NCI-H1092 (cell line): ENCODE results near the gene OOSP1.
"Not testable (repeated sequence)": the region's sequence is repeated elsewhere in the genome, so short reads cannot be mapped to it uniquely, and the experiment has no call there.

Experiments used
- DNase-seq: peaks from one replicate; lab custom pipeline; 2025; lab: John Stamatoyannopoulos, UW

The OOSP1 gene

DNA sequence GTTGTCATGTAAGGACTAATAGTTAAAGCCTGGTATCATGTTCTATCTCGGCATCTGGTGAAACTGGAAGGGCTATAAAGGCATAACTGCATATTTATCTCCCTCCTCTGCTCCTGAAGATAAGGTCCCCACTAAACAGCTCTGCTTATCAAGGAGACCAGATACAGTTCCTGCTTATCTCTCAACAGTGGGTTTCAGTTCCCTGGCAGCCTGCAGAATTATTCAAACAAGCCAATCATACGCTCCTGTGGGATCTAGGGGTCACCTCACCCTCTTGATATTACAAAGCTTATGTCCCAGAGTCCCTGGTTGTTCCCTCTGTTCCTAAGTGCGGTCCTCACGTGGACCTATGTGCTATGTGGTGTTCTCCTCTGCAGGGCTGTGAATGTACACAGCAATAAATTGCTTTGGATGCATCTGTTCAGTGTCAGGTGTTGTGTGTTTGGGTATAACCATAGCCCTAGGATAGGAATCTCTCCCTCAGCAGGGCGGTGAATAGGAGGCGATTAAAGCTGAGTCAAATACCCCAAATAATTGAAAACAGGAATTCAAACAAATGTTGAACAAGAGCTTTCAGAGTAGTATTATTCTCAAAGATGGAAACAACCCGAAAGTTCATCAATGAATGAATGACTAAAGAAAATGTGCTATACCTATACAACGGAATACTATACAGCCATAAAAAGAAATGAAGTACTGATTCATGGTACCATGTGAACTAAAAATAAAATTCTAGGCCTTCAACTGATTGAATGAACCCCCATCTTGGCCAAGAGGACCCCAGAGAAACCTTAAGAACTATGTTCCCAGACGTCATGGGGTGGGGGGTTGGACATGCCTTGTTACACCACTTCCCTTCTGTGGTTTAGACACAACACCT lies 22.5 kb downstream of the OOSP1 start:
- no peak for DNase-seq

DNA sequence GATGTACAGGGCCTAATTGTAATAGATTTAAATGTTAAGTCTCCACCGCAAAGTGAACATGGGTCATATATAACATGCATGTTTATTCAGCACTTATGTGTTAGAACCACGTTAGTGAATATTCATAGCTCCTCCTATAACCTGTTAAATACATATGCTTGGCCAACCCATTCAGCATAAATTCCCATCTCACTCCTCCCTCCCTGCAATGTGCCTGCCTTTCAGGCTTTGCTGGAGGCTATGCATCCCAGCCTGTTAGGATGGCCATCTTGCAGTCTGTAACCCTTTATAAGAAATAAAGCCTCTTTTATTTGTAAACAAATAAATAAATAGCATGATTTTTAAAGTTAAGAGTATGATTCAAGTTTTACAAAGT lies 23.9 kb downstream of the OOSP1 start:
- DNase-seq = no peak

DNA sequence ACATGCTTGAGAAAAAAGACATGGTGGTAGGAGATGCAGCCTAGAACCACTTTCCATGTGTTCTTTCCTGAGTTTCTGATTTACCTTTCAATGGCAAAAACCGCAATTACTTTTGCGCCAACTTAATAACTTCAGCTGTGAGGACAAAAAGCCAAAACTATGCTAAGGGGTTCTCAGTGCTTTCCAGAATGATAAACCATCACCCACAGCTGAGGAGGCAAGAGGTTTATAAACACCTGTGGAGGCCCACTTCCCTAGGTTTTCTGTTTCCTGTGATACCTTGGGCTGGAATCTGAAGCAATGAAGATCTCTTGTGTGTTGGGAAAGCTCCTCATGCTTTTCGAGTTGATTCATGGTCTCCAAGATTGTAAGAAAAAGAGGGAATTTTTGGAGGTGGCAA lies 25.5 kb downstream of the OOSP1 start, which contains the start of gene OOSP4A:
TSS of gene OOSP4A (plus strand) at position 301 of the 400 bp plus-strand sequence. CDS start at position 301, 0 bp downstream.
- no peak for DNase-seq

DNA sequence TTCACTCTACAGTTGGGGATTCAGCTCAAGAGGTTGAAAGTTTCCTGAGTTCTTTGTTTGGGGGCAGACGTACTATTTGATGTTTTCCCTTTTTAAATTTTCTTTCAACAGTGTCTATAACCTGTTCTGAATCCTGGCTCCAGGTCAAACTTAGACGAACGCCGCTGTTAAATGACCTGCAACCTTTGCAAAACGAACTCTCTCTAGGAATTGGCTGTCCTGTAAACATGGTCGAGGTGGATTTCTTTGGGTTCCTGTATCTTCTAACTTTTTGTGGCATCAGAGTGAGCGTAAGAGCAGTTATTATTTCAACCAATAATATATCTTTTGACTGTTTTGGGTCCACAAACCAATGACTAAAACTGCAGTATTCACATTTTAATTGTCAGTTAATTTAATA lies 27.2 kb downstream of the OOSP1 start:
- DNase-seq = no peak

DNA sequence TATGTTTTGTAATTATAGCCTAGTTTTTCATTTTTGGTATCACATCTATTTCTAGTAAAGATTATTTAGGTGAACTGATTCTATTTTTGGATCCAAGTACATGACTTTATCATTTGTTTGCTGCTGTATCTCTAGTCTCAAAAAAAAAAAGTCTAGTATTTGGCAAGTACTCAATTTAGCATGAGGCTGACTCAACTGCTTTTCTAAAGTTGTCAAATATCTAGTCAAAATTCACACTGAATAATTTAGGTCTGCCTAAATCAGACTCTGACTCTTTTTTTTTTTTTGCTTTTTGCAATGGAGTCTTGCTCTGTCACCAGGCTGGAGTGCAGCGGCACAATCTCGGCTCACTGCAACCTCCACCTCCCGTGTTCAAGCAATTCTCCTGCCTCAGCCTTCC lies 28.0 kb downstream of the OOSP1 start:
- no peak for DNase-seq

DNA sequence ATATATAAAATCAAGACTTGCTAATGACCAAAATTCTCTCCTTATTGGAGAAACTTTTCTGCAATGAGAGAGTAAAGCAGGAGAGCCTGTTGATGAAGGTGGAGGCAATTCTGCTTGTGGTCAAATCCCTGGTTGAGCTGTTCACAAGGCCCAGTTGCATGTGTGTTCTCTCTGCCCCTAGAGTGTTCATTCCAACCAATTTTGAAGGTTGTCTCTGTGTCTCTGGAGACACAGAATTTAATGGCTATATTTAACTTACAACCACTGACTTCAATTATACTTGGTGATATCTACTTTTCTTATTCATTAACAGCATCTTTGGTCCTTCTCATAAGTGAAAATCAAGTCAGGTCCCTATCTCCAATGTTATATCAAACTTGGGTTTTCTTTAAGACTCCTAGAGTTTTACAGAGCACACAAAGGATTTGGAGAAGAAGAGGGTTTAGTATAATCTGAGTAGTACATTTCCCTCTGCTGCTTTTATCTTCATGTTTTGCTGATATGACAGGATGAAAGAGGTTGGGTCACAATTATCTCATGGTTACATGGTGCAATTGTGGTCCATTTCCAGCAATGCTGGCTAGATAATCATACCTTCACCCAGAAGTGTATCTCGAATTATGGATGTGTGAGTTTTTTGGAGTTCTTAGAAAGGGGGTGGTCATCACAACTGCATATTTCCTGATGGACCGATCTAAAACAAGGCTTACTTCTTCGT lies 29.6 kb downstream of the OOSP1 start:
- no peak for DNase-seq

DNA sequence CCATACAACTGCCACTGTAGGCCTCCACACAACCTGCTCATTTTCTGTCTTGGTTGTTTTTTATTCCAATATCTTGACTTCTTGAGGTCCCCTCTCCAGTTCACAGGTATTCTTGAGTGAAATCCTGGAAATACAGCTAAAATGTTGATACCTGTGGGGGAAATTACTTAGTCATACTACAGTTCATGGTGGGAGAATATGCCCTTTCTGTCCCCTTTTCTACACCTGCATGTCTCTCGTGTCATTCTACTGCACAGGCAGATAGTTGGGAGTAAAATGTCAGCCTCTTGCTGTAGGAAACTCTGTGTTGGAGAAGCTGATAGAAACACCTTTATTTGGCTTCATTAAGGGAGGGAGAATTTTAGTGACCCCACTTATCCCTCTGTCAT lies 30.2 kb downstream of the OOSP1 start:
- no peak for DNase-seq

DNA sequence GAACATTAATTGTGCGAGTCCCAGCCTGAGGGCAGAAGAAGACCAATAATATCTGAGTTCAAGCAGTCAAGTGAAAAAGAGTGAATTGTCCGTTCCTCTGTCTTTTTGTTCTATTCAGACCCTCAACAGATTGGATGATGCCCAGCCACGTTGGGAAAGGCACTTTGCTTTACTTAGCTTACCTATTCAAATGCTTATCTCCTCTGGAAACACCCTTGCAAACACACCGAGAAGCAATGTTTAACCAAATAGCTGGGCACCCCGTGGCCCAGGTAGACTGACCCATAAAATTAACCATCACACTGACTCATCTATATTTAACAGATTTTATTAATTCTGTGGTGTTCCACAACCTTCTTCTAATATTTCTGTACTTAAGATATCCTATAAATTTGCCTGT lies 34.9 kb downstream of the OOSP1 start:
- no peak for DNase-seq

DNA sequence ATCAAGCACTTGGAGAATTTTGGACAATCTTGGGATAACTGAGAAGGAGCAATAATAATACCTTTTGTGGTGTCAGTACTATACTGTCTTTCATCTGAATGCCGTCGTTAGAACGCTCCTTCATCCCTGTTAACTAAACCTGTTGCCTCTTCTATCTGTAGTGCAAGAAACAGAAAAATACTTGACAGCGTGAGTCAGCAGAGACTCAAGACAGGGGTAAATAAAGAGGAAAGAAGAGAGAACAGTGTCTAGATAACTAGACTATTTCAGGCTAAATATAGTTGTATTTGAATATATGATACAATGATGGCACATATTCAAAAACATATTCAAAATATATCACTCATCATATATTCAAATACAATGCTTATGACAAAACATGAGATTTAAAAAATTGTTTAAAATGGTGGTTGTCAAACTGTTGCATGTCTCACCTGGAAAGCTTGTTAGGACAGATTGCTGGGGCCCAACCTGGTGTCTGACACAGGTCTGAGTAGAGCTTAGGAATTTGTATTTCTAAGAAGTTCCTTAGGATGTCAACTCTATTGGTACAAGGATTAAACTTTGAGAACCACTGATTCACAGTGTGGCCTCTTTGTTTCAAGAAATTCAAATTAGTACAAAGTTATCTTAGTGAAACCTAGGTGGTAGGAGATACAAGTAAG lies 43.0 kb downstream of the OOSP1 start:
- DNase-seq = no peak

DNA sequence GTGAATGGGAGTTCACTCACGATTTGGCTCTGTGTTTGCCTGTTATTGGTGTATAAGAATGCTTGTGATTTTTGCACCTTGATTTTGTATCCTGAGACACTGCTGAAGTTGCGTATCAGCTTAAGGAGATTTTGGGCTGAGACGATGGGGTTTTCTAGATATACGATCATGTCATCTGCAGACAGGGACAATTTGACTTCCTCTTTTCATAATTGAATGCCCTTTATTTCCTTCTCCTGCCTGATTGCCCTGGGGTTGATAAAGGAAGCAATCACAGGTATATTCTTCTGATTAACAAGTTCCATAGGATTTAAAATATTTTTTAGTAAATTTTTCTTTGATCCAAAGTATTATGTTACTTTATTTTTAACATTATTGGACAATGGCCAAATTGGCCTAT lies 43.8 kb downstream of the OOSP1 start:
- not testable (repeated sequence) for DNase-seq

DNA sequence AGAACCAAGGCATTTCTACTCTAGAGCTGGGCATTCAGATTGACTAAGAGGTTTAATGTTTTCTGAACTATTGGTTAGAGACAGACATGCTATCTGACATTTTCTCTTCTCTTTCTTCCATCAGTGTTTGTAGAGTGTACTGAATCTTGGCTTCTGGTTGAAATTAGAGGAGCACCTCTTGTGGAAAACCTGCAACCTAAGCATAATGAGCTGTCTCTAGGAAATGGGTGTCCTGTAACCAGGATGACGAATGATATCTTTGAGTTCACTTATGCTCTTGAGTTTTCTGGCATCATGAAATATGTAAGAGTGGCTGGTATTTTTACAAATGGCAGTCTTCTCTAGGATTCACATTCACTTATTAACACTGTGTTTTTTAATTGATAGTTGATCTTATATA lies 45.0 kb downstream of the OOSP1 start:
- no peak for DNase-seq

DNA sequence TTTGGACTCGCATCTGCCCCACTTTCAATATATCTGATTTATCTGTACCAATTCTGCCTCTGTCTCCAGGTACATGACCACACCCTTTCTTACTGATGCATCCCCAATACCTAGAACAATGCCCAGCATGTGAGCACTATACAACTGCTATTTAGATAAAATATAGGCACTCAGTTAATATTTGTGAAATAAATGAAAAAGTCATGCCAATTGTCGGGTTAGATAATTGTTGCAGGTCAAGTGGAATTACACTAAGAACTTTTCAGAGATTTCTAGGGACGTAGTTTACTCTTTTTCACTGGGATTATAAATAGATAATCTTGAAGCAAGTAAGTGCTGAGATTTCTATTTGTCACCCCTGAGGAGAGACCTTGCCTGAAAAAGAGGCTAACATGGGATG lies 46.1 kb downstream of the OOSP1 start:
- no peak for DNase-seq

DNA sequence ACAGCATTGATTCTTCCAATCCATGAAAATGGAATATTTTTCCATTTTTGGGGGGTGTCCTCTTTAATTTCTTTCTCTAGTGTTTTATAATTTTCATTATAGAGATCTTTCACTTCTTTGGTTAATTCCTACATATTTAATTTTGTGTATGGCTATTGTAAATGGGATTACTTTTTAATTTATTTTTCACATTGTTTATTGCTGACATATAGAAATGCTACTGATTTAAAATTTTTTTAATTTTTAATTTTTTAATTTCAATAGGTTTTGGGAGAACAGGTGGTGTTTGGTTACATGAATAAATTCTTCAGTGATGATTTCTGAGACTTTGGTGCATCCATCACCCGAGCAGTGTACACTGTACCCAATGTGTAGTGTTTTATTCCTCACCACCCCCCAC lies 52.2 kb downstream of the OOSP1 start:
- no peak for DNase-seq

DNA sequence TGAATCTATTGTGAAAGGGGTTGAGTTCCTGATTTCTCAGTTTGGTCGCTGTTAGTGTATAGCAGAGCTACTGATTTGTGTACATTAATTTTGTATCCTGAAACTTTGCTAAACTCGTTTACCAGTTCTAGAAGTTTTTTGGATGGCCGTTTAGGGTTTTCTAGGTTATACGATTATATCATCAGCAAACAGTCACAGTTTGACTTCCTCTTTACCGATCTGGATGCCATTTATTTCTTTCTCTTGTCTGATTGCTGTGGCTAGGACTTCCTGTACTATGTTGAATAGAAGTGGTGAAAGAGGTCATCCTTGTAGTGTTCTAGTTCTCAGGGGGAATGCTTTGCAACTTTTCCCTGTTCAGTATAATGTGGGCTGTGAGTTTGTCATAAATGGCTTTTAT lies 54.2 kb downstream of the OOSP1 start:
- no peak for DNase-seq

DNA sequence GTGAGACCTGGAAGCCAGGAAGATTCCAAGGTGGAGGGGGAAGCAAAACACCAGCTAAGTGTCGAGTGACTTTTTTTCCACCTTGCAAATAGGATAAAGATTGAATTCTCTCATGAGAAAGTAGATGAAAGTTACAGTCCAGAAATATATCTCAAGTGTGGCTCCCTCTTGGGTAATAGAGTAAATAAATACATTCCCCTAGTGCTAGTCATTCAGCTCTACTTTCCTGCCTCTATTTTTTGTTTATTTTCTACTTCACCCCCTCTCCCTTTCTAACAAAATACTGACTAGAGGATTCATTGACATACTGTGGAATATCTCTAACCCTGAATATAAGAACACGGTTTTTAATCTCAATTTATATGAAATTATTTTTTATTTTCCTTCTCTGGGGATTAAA lies 59.6 kb downstream of the OOSP1 start:
- DNase-seq = no peak

DNA sequence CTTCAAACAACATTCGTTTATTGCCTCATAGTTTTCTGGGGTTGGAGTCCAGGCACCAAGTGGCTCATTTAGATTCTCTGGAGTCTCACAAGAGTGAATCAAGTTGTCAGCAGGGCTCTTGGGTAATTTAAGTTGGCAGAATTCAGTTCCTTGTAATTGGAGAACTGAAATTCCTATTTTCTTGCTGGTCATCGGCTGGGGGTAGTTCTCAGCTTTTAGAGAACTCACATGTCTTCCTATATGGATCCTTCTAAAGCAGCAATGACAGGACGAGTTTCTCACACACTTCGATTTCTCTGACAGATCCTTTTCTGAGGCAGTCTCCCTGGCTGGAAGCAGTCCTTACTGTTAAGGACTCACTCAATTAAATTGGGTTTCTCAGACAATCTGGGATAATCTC lies 61.5 kb downstream of the OOSP1 start:
- no peak for DNase-seq

DNA sequence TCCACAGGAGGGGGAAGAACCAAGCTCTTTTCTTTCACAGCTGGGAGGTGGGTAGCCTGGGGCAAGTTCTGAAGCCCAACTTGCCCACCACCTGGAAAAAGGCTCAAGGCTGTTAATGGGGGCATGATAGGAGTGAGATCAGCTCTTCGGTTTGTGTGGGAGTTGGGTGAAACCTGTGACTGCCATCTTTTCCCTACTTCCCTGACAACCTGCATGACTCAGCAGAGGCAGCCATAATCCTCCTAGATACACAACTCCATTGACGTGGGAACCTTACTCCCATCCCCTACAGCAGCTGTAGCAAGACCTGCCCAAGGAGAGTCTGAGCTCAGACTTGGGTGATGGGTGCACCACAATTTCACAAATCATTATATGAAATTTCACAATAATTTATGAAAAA lies 65.5 kb downstream of the OOSP1 start:
- no peak for DNase-seq

DNA sequence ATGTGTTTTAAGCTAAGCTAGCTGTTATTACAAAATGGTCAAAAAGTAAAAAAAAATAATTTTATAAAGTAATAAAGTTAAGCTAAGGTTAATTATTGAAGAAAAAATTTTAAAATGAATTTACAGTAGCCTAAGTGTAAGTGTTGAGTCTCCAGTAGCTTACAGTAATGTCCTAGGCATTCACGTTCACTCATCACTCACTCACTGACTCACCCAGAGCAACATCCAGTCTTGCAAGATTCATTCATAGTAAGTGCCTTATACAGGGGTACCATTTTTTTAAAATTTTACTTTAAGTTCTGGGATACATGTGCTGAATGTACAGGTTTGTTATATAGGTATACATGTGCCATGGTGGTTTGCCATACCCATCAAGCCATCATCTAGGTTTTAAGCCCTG lies 67.1 kb downstream of the OOSP1 start:
- DNase-seq = no peak
